SH-SY5Y (cell line): ENCODE data around the gene KREMEN2.

Source experiments
- GATA2 ChIP-seq: IDR thresholded peaks from 2 replicates; pipeline ENCODE4 v1.6.1; 2011; ENCODE audit warnings: mild to moderate bottlenecking, low read depth, low read length
- GATA3 ChIP-seq: IDR thresholded peaks from 2 replicates; pipeline ENCODE4 v1.6.1; 2011; ENCODE audit warnings: low read depth, mild to moderate bottlenecking, low read length, moderate library complexity

DNA sequence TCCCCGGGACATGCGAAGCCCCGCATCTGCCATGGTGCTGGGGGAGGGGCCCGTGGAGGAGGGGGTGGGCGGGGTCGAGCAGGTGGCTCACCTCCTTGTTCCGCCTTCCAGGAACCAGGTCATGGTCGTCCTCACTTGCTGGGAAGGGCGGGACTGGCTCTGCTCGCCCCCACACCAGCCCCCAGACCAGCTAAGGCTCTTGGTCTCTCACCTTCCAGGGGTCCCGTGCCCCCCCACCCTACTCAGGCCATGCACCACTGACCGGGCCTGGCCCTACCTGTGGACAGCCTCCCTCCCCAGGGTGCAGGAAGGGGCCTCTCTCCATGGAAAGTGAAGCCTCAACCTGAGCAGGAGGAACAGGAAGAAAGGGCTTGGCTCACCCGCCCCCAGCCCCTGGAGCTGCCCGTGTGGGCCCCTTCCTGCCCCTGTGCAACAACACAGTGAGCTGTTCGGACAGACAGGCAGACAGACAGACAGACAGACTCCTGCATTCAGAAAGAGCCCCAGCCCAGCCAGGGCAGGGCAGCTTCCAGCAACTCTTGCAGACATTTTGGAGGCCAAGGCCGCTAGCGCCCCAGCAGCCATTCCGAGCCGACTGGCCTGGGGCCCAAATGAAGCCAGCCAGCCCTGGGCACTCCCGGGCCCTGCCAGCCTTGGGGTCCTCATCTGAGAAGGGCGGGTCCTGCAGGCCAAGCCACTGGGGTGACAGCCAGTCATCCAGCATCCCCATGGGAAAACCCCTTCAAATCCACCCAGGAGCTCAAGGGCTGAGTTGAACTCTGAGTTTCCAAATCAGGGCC is 8.1 kb upstream of the KREMEN2 start:
- no peak for TF ChIP-seq GATA2
- TF ChIP-seq GATA3: no peak
